ENCODE results near the gene C10orf95. TPM values are rescaled to one million over a fixed set of nuclear protein-coding genes. Genes with fewer than 3 reads are reported as not detected.

C10orf95 gene
- total and polyA plus RNA-seq, 2 experiments from 2014 or later: 0.69 to 1.1 TPM

- no peaks in the 10 kb centered on the region for H3K36me3 ChIP-seq (ENCODE audit: insufficient read depth)
- no peak overlapping the region for H3K4me3 ChIP-seq
- H2AFZ ChIP-seq: no peak overlapping the region
- H3K4me2 ChIP-seq: no peak overlapping the region
- no peak overlapping the region for H3K27ac Mint-ChIP-seq
- TF ChIP-seq REST (IDR thresholded peaks at IDR 0.05; ENCODE audit: unreplicated experiment) (no peak), STAT1 (IDR thresholded peaks at IDR 0.05; ENCODE audit: unreplicated experiment) (no peak), EZH2 (IDR thresholded peaks at IDR 0.05; ENCODE audit: low read depth, unreplicated experiment) (no peak), JUNB (IDR thresholded peaks at IDR 0.05; ENCODE audit: unreplicated experiment) (no peak), ZNF462 (CRISPR knock-in tag; IDR thresholded peaks at IDR 0.05) (no peak), NANOG (IDR thresholded peaks at IDR 0.05; ENCODE audit: borderline replicate concordance) (no peak), ZNF331 (CRISPR knock-in tag; IDR thresholded peaks at IDR 0.05; ENCODE audit: low read depth) (no peak), ZNF114 (CRISPR knock-in tag; IDR thresholded peaks at IDR 0.05) (no peak)
- no peaks in the 10 kb centered on the region; the same call in 2 of the 3 replicates for H3K36me3 Mint-ChIP-seq (ENCODE audit: low read depth)
- peaks cover 19% of the 10 kb centered on the region for H3F3A ChIP-seq (replicated peaks; ENCODE audit: low read depth)
- H4K20me1 ChIP-seq (replicated peaks; ENCODE audit: insufficient read depth): no peaks in the 10 kb centered on the region
- no peak overlapping the region for H3K27ac ChIP-seq (ENCODE audit: low read depth)
- H3K9me3 Mint-ChIP-seq: no peaks in the 10 kb centered on the region; the same call in 2 of the 3 replicates
- peaks cover 12% of the 10 kb centered on the region for H3K27me3 ChIP-seq (ENCODE audit: insufficient read depth)
- H3K4me1 ChIP-seq (ENCODE audit: insufficient read depth): peaks cover 9% of the 10 kb centered on the region; the same call in 1 of the 2 replicates
- ATAC-seq: no peak
- no peaks in the 10 kb centered on the region for H3K9me2 ChIP-seq (ENCODE audit: insufficient read depth)
- no peaks in the 10 kb centered on the region for H3K79me2 ChIP-seq (replicated peaks; ENCODE audit: insufficient read depth)
- no peak overlapping the region; the same call in 2 of the 3 replicates for H3K4me3 Mint-ChIP-seq
- no peak for DNase-seq (ENCODE audit: low spot score)
- peaks cover 44% of the 10 kb centered on the region for H3K27me3 Mint-ChIP-seq (ENCODE audit: insufficient read depth, low read depth, poor library complexity)
- peaks cover 29% of the 10 kb centered on the region for H3K4me1 Mint-ChIP-seq
Measured at GRCh38 chr10:102416283-102416682, 35.1 kb downstream of the C10orf95 start.
